GM12873 (cell line): ENCODE results near the gene PITRM1.

Experiments
- CTCF ChIP-seq: IDR thresholded peaks from 2 replicates; pipeline ENCODE4 v1.5.1; 2012; ENCODE audit warnings: low read depth, mild to moderate bottlenecking, moderate library complexity, low read length, control low read depth; ENCODE audit not compliant: insufficient read depth; ENCODE audit errors: missing control alignments

PITRM1 gene

DNA sequence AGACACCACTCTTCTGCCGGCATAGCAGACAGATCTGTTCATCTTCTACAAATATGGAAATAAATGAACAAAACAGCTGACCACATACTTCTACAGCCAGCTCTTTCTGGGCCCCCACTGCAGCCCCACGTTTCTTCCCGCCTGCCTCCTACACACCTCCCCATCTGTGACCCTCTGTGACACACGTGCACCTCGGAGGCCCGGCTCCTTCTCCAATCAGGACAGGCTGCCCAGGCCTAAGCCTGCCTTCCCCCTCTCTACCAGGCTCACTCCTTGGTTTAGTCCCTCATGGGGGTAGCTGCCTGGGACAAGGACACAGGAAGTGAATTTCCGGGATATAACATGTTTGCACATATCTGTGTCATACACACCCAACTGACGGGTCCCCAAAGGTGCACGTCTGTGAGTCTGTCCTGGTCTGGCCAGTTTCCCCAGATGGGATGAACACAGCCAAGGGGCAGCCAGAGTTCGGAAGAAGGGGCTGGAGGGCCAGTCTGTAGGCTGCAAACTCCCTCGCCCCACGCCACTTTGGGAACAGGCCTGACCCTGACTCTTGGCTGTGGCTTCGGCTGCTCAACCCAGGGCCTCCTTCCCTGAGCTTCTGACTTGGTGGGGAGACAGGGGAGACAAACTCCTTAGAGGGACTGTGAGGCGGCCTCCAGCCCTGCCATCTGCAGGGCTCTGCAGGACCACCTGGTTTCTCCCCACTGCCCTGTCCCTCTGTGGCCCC, 30.3 kb downstream of the PITRM1 start:
- no peak for TF ChIP-seq CTCF

DNA sequence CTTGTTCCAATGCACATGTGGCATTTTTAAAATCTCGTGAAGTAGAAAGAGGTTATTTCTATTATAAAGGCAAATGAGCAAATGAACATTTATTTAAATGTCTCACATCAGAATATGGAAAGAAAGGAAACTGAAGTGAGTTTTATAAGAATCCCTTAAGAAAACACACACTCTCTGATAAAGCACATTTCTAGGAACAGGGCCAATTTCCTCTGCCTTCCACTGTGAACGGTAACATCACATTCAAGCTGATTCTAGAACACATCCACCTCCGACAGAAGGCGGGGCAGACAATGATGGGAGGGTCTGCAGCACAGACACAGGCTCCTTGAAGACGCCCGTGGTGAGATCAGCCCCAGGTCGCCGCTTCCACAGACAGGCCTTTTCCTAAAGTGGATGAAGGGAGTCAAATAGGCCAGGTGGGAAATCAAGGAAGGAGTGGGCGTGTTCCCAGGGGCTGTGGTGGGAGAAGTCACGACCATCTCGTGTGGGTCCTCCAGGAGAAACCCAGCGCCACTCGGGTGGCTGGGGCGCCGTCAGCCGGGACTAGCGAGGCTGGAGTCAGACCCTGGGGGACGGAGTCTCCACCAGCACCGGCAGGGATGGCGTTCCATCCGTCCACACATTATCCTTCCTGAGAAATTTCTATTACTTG, 31.1 kb downstream of the PITRM1 start:
- TF ChIP-seq CTCF: no peak

- TF ChIP-seq CTCF: no peak
These were observed 32.3 kb downstream of the PITRM1 start for GRCh38 chr10:3140280-3140679.

DNA sequence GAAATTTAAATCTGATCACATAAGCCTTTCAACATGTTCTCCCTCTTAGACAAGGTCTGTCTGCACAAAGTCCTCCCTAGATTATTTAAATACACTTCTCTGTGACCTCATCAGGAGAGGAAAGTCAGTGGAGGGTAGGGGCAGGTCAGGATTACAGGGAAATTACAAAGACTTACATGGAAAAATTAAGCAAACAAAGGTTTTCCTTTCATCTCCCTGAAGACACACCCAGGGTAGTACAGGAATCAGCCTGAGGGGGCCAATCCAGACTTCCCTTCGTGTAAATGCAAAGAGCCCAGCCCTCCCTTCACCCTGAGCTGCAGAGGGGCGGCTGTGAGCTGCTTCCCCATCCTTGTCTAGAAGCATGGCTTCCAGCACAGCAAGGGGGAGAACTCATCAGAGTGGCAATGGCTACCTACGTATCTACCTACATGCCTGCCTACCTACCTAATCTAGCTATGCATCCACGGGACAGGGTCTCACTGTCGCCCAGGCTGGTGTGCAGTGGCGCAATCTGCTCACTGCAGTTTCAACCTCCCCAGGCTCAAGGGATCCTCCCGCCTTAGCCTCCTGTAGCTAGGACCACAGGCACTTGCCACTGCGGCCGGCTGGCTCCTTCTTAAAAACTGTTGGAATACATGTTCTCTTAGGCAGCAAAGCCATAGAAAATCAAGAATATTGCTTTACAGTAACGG, 33.2 kb downstream of the PITRM1 start:
- no peak for TF ChIP-seq CTCF

GRCh38 chr10:3137958-3138726, 34.4 kb downstream of the PITRM1 start:
- TF ChIP-seq CTCF: no peak

- TF ChIP-seq CTCF: no peak
These were observed 35.6 kb downstream of the PITRM1 start for GRCh38 chr10:3136763-3137611.
